ENCODE data around the gene CCNI. TPM values are rescaled to one million over a fixed set of nuclear protein-coding genes. Genes with fewer than 3 reads are reported as not detected.

CCNI gene
- total RNA-seq, 1 donor from 2014 or later, result 600 TPM

DNA sequence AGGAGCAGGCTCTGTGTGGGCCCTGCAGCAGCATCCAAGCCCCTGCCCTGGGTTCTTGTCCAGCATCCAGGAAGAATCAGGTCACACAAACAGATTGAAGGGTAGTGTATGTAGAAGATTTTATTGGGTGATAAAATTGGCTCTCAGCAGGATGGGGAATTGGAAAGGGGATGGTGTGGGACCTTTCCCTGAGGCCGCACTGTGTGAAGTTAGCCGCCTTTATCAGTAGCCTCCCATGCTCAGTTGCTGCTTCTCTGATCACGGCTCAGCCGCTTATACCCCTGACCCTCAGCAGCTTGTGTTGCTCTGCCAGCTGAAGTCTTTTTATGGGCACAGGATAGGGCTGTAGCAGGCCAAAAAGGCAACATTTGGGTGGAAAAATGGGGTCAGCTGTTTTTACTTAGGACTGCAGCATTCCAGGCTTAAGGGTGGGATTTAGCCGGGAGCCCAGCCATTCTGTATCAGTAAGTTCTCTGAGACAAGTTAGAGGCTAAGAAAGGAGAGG is 46.0 kb upstream of the CCNI start:
- no peaks in the 10 kb centered on the region for H3K4me1 Mint-ChIP-seq (ENCODE audit: low read depth, unreplicated experiment)
- peaks cover 4% of the 10 kb centered on the region for H3K27me3 Mint-ChIP-seq (ENCODE audit: unreplicated experiment)
- no peak overlapping the region for H3K27ac Mint-ChIP-seq (ENCODE audit: unreplicated experiment)
- H3K36me3 Mint-ChIP-seq (ENCODE audit: unreplicated experiment), result no peaks in the 10 kb centered on the region
- H3K9me3 Mint-ChIP-seq (ENCODE audit: unreplicated experiment), result no peaks in the 10 kb centered on the region
- TF ChIP-seq, protein P1, sequence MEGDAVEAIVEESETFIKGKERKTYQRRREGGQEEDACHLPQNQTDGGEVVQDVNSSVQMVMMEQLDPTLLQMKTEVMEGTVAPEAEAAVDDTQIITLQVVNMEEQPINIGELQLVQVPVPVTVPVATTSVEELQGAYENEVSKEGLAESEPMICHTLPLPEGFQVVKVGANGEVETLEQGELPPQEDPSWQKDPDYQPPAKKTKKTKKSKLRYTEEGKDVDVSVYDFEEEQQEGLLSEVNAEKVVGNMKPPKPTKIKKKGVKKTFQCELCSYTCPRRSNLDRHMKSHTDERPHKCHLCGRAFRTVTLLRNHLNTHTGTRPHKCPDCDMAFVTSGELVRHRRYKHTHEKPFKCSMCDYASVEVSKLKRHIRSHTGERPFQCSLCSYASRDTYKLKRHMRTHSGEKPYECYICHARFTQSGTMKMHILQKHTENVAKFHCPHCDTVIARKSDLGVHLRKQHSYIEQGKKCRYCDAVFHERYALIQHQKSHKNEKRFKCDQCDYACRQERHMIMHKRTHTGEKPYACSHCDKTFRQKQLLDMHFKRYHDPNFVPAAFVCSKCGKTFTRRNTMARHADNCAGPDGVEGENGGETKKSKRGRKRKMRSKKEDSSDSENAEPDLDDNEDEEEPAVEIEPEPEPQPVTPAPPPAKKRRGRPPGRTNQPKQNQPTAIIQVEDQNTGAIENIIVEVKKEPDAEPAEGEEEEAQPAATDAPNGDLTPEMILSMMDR (IDR thresholded peaks at IDR 0.05; ENCODE audit: partially characterized antibody, unreplicated experiment), result no peak
- no peak overlapping the region for H3K4me3 Mint-ChIP-seq (ENCODE audit: unreplicated experiment)
- DNase-seq, result no peak

DNA sequence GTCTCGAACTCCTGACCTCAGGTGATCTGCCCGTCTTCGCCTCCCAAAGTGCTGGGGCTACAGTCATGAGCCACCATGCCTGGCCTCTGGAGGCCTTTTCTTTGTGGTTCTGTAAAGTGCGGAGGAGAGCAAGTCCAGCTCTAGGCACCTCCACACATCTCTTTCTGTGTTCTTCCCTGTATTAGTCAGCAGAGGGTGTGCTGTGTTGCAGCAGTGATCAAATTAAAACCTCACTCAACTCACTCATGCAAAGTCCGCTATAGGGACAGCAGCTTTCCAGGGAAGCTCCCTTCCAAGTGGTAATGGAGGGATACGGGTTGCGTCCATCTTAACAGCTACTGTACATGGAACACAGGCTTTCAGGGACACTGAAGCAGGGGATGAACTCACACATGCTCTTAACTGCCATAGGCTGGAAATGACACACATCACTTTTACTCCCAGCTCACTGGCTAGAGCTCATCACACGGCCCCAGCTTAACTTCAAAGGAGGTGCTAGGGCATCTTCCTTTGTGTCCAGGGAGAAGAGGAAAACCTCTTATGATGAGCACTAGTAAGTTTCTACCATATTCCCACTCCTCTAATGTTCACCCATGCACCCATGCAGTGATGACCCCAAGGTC is 45.2 kb upstream of the CCNI start:
- no peak overlapping the region for H3K27ac Mint-ChIP-seq (ENCODE audit: unreplicated experiment)
- H3K36me3 Mint-ChIP-seq (ENCODE audit: unreplicated experiment), result no peaks in the 10 kb centered on the region
- TF ChIP-seq, protein P1 (IDR thresholded peaks at IDR 0.05; ENCODE audit: partially characterized antibody, unreplicated experiment), result no peak
- H3K4me1 Mint-ChIP-seq (ENCODE audit: low read depth, unreplicated experiment), result no peaks in the 10 kb centered on the region
- no peak for DNase-seq
- no peaks in the 10 kb centered on the region for H3K9me3 Mint-ChIP-seq (ENCODE audit: unreplicated experiment)
- peaks cover 4% of the 10 kb centered on the region for H3K27me3 Mint-ChIP-seq (ENCODE audit: unreplicated experiment)
- H3K4me3 Mint-ChIP-seq (ENCODE audit: unreplicated experiment), result no peak overlapping the region

DNA sequence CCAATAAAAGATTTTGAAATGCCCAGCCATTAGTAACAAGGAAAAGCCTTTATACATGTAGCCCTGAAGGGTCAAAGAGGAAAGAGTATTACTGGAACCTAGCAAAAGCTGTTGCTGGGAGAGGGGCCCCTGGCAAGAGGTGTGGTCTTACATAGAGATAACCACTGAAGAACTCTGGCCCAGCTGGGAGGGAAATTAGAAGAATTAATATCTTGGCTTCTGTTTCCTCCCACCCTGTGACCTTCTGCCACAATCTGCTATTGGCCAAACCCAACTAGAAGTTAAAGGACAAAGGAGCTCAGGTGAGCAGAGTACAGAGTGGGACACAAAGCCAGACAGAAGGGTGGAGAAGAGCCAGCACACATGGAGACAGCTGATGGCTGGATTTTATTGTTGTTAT is 41.9 kb upstream of the CCNI start:
- DNase-seq, result no peak
- H3K4me3 Mint-ChIP-seq (ENCODE audit: unreplicated experiment), result no peak overlapping the region
- peaks cover 4% of the 10 kb centered on the region for H3K27me3 Mint-ChIP-seq (ENCODE audit: unreplicated experiment)
- H3K27ac Mint-ChIP-seq (ENCODE audit: unreplicated experiment), result no peak overlapping the region
- no peaks in the 10 kb centered on the region for H3K9me3 Mint-ChIP-seq (ENCODE audit: unreplicated experiment)
- TF ChIP-seq, protein P1 (IDR thresholded peaks at IDR 0.05; ENCODE audit: partially characterized antibody, unreplicated experiment), result no peak
- H3K36me3 Mint-ChIP-seq (ENCODE audit: unreplicated experiment), result peaks cover 2% of the 10 kb centered on the region
- no peaks in the 10 kb centered on the region for H3K4me1 Mint-ChIP-seq (ENCODE audit: low read depth, unreplicated experiment)

DNA sequence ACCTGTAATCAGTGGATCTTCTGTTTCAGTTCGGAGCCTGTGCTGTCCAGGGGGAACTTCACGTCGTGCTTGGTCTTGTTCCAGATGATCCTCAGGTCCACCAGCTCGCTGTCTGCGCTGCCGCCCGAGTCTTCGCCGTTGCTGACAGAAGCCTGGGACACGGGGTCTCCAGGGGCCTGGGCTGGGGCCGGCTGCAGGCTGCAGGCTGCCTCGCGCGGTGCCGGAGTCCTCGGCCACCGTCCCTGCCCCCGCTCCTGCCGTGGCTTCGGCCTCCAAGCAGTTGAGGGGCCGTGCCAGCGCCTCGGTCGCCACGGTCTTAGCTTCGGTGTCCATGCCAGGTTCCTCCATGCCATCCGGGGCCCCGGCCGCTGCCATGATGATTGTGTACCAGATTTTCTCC is 37.3 kb upstream of the CCNI start:
- Mint-ChIP-seq H3K27me3 (ENCODE audit: unreplicated experiment) (peaks cover 3% of the 10 kb centered on the region), H3K4me1 (ENCODE audit: low read depth, unreplicated experiment) (no peaks in the 10 kb centered on the region), H3K4me3 (ENCODE audit: unreplicated experiment) (no peak overlapping the region), H3K27ac (ENCODE audit: unreplicated experiment) (no peak overlapping the region), H3K36me3 (ENCODE audit: unreplicated experiment) (peaks cover 5% of the 10 kb centered on the region), H3K9me3 (ENCODE audit: unreplicated experiment) (no peaks in the 10 kb centered on the region)
- TF ChIP-seq, protein P1 (IDR thresholded peaks at IDR 0.05; ENCODE audit: partially characterized antibody, unreplicated experiment), result no peak
- DNase-seq, result no peak

DNA sequence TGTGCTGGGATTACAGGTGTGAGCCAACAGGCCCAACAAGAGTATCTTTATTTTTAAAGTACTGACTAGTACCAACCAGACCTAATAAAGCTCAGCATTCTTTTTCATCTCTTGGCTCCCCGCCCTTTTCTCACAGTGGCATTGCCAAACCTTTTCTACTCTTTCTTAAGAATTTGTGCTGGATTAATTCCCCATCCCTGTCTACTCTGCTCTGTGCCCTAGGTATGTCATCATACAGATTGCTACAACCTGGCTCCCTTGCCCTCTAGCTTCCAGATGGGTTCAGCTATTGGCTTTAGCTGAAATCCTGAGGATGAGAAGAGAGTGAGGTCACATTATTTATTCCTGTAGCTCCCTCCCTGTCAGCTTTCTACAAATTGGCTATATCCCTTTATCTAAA is 34.9 kb upstream of the CCNI start:
- Mint-ChIP-seq H3K27ac (ENCODE audit: unreplicated experiment) (no peak overlapping the region), H3K4me1 (ENCODE audit: low read depth, unreplicated experiment) (no peaks in the 10 kb centered on the region), H3K4me3 (ENCODE audit: unreplicated experiment) (no peak overlapping the region), H3K27me3 (ENCODE audit: unreplicated experiment) (peaks cover 3% of the 10 kb centered on the region), H3K9me3 (ENCODE audit: unreplicated experiment) (no peaks in the 10 kb centered on the region), H3K36me3 (ENCODE audit: unreplicated experiment) (peaks cover 5% of the 10 kb centered on the region)
- no peak for DNase-seq
- TF ChIP-seq, protein P1 (IDR thresholded peaks at IDR 0.05; ENCODE audit: partially characterized antibody, unreplicated experiment), result no peak
